A204.1 (cell line): Measurements from ENCODE around the gene STAT3.
"Not testable (repeated sequence)": the region's sequence is repeated elsewhere in the genome, so short reads cannot be mapped to it uniquely, and the experiment has no call there.

Source experiments
- FAIRE-seq: peaks from 2 replicates; lab custom pipeline; 2012; peaks lifted over from hg19 to GRCh38; lab: Jason Lieb, UNC

Gene STAT3

GRCh38 chr17:42346481-42346880 lies 41.8 kb downstream of the STAT3 start:
- no peak for FAIRE-seq

- FAIRE-seq, result no peak
Measured at GRCh38 chr17:42345396-42346073, 42.7 kb downstream of the STAT3 start.

DNA sequence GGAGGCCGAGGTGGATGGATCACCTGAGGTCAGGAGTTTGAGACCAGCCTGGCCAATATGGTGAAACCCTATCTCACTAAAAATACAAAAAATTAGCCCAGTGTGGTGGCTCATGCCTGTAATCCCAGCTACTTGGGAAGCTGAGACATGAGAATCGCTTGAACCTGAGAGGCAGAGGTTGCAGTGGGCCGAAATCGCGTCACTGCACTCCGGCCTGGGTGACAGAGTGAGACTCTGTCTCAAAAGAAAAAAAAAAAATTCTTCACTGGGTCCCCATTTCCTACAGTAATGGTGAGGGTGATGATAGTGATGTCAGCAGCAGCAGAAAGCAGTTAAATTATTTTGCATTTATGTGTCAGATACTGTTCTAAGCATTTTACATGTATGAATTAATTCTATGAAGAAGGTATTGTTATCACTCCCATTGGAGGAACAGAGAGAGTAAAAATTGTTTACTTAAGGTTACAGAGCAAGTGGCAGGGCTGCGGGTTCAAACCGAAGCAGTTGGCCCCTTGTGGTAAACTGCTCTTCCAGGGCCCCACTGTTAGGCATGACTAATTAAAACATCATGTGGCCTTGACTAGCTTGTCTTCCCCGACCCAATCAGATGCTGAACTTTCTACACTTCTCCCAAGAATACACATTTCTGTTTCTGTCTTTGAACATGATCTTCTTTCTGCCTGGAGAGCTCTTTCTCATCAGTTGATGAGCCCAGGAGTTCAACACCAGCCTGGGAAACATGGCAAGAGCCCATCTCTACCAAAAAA lies 45.8 kb downstream of the STAT3 start:
- FAIRE-seq, result no peak

GRCh38 chr17:42341568-42341967 lies 46.7 kb downstream of the STAT3 start:
- FAIRE-seq, result no peak

- no peak for FAIRE-seq
Measured at GRCh38 chr17:42340691-42341127, 47.5 kb downstream of the STAT3 start.

- FAIRE-seq, result no peak
Measured at GRCh38 chr17:42339221-42339620, 49.0 kb downstream of the STAT3 start.

DNA sequence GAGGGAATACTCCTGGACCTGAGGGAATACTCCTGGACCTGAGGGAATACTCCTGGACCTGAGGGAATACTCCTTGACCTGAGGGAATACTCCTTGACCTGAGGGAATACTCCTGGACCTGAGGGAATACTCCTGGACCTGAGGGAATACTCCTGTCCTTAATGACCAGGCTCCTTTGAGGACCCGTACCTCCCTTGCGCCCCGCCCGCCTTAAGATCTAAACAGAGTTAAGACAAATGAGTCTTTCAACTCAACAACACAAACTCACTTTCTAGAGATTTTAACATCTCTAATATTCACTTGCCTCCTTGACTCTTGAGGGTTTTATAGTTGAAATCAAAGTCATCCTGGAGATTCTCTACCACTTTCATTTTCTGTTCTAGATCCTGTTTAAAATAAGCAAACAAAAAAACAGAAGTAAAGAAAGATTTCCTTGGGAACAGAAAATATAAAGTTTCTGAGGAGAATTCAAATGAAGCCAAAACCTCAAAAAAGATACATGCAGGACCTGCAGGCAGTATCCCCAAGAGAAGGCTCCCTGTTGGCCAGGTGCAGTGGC lies 49.7 kb downstream of the STAT3 start:
- no peak for FAIRE-seq

DNA sequence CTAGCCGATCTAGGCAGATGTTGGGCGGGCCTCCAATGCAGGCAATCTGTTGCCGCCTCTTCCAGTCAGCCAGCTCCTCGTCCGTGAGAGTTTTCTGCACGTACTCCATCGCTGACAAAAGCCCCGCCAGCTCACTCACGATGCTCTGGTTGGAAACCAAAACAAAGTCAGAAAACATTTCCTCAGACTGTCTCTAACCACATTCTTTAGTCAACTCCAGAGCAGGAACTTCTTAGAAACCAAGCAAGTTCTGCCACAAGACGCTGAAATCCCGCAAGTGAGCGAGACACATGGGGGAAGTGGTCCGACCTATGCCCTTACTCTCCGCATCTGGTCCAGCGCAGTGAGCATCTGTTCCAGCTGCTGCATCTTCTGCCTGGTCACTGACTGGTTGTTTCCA lies 50.8 kb downstream of the STAT3 start:
- FAIRE-seq, result no peak

DNA sequence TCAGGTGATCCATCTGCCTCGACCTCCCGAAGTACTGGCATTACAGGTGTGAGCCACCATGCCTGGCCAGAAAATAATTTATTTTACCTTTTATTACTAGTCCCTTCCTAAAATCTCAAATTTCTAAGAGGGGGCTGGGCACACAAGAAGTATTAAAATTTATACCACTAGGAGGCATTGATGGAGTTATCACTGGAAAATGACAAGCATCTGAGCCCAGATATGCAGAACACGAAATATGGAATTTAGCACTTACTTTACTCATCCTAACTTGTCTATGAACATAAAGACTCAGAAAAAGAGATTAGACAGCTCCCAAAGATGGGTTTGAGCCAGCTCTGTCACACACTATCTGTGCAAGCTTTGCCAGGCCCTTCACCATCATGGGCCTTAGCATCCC lies 53.6 kb downstream of the STAT3 start:
- no peak for FAIRE-seq

DNA sequence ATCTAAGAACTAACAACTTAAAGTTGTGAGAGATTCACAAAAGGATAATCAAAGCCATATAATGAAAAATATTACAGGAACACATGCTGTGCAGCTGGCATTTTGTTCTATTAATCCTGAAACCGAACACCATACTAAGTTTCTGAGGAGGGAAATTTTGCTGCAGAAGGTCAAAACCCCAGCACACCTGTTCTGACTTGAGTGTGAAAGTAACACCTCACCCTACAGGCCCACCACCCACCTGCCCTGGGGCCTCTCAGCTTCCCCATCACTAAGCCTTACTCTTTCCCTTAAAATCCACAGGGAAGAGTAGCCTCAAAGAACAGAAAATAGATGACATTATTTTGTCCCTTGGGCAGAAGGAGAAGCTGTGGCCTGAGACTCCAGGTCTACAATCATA lies 55.2 kb downstream of the STAT3 start:
- FAIRE-seq, result no peak

GRCh38 chr17:42329025-42329976 lies 58.9 kb downstream of the STAT3 start:
- FAIRE-seq, result peak; percentile 98

DNA sequence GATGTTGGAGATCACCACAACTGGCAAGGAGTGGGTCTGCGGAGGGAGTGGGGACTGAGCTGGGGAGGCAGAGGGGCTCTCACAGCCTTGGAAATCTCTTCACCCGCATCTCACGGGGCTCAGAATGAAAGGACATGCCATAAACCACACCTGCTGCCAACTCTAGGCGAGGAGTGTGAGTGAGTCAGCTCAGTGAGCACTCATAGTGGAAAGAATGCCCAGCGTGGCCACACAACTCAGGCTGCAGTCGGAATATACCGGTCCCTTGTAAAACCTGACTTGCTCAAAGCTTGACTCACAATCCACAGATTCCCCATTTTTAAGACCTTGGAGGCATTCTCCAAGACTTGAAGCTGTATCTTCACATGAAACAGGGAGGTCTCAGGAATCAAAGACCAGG lies 63.2 kb downstream of the STAT3 start:
- no peak for FAIRE-seq

GRCh38 chr17:42323268-42323773 lies 64.9 kb downstream of the STAT3 start:
- no peak for FAIRE-seq

- no peak for FAIRE-seq
Measured at GRCh38 chr17:42322382-42323267, 65.6 kb downstream of the STAT3 start.

DNA sequence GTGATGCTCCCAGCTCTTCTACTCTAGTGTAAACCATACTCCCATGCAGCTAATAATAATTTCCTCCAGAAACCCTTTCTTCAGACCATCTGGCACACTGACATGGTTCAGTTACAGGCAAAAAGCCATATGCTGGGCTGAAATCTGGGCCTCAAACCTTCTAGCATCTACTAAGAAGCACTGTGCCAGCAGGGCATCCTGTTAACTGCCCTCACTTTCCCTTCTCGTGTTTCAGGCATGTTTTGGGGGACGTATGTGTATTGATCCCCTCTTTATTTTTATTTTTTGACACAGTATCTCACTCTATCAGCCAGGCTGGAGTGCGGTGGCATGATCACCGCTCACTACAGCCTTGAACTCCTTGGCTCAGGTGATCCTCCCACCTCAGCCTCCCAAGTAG lies 66.7 kb downstream of the STAT3 start:
- FAIRE-seq, result no peak

- FAIRE-seq, result not testable (repeated sequence)
Measured at GRCh38 chr17:42317967-42318366, 70.3 kb downstream of the STAT3 start.

DNA sequence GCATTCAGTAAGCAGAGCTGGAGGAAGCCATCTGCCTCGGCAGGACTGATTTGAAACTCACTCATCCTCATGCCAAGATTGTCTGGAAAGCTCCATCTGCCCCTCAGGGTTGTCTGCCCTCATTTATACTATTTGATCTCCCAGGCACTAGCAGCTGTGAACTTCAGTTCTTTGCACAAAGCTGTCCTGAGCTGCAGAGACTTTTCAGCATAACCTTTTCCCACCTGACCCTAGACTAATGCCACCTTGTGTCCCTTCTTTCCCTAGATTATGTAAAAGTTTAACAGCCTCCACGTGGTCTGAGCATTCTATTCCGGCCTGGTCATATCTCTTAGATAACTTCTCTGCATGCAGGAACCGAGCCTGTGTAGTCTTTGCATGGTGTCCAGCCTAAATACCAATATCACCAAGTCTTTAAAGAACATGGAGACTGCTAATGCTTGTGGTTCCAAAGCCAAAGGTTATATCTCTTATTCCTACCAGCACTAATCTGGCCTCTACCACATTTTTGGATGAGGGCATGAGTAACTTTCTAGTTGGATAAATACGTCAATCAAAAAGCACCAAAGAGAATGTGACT lies 70.9 kb downstream of the STAT3 start:
- no peak for FAIRE-seq

DNA sequence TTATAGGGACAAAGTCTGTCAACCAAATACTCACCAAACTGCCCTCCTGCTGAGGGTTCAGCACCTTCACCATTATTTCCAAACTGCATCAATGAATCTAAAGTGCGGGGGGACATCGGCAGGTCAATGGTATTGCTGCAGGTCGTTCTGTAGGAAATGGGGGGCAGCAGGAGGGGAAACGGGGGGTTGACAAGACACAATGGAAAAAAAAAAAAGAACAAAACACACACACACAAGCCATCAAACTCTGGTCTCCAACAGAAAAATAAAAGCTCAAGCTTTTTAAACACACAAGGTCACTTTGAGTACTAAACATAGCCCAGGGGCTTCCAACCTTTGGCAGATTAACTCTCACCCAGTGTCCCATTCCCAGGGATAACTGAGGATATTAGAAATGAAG lies 71.5 kb downstream of the STAT3 start:
- FAIRE-seq, result no peak

DNA sequence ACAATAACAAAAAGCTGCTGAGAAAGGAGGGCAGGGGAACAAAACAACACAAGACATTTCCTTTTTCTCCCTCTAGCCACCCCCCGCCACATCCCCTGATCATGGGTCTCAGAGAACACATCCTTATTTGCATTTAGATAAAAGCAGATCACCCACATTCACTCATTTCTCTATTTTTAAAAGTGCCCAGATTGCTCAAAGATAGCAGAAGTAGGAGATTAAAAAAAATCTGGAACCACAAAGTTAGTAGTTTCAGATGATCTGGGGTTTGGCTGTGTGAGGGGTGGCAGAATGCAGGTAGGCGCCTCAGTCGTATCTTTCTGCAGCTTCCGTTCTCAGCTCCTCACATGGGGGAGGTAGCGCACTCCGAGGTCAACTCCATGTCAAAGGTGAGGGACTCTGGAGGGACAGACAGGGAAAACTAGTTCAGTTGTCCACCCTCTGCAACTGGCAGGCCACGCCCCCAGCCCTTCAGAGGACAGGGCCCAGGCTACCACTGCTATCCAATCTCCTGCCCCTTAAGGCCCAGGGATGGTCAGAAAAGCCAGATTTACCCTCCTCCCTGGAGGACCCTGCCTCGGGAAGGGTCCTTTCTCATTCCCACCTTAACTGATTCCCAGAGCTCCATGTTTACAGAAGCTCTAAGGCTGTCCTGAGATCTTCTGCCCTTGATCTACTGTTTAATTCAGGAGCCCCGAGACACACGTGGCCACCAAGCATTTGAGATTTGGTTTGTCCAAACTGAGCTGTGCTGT lies 72.7 kb downstream of the STAT3 start:
- FAIRE-seq, result no peak
